T-helper 17 cell (primary cell): ENCODE measurements around the gene ANKDD1B. TPM values are rescaled to one million over a fixed set of nuclear protein-coding genes. Genes with fewer than 3 reads are reported as not detected.

Experiments
- ATAC-seq: fragments of 150-1000 bp; cut with Tn5 transposase; 2 replicates; pipeline ENCODE4 v1.10.0; 2021; ENCODE audit warnings: mild to moderate bottlenecking, moderate library complexity
- DNase-seq, 3 donors: peaks; one replicate each; pipeline versions ENCODE4 v3.0.0 to v3.0.0-alpha.2; 2020 to 2021
- H3K9me3 ChIP-seq: one replicate; pipeline ENCODE4 v1.7.0; 2013; ENCODE audit warnings: low read length, mild to moderate bottlenecking; ENCODE audit not compliant: control insufficient read depth, poor library complexity, severe bottlenecking
- H3K27ac Mint-ChIP-seq: one replicate; pipeline ENCODE4 v1.8.0; 2022; ENCODE audit warnings: mild to moderate bottlenecking, moderate library complexity, mixed read lengths
- H3K27me3 Mint-ChIP-seq: one replicate; pipeline ENCODE4 v1.8.0; 2022; ENCODE audit warnings: mixed read lengths
- H3K36me3 Mint-ChIP-seq: one replicate; pipeline ENCODE4 v1.8.0; 2022; ENCODE audit warnings: low read depth, mixed read lengths
- H3K4me1 Mint-ChIP-seq: one replicate; pipeline ENCODE4 v1.8.0; 2022; ENCODE audit warnings: mild to moderate bottlenecking, mixed read lengths
- H3K4me3 Mint-ChIP-seq: one replicate; pipeline ENCODE4 v1.8.0; 2022; ENCODE audit warnings: mild to moderate bottlenecking, moderate library complexity, mixed read lengths
- total RNA-seq, 4 donors: library from RNA in 2 of 4; stranded (reverse) in 2 of 4; gene quantifications; one replicate each; pipeline ENCODE4 v1.2.3 and lab custom pipeline; 2022 to 2026

ANKDD1B gene
- total RNA-seq, 2 donors from 2014 or later, result 0.42 to 0.57 TPM

- H3K27me3 Mint-ChIP-seq, result no peaks in the 10 kb centered on the region
- no peak for ATAC-seq
- no peaks in the 10 kb centered on the region for H3K4me1 Mint-ChIP-seq
- no peaks in the 10 kb centered on the region for H3K9me3 ChIP-seq
- peaks cover 3% of the 10 kb centered on the region for H3K36me3 Mint-ChIP-seq
- H3K27ac Mint-ChIP-seq, result no peak overlapping the region
- DNase-seq, result no peak
- H3K4me3 Mint-ChIP-seq, result no peak overlapping the region
These were observed 11.3 kb downstream of the ANKDD1B start for GRCh38 chr5:75622564-75622963.

GRCh38 chr5:75623846-75624245 lies 12.6 kb downstream of the ANKDD1B start:
- Mint-ChIP-seq H3K27me3 (no peaks in the 10 kb centered on the region), H3K36me3 (no peaks in the 10 kb centered on the region), H3K4me1 (no peaks in the 10 kb centered on the region), H3K27ac (no peak overlapping the region), H3K4me3 (no peak overlapping the region)
- no peaks in the 10 kb centered on the region for H3K9me3 ChIP-seq
- DNase-seq, result no peak
- ATAC-seq, result no peak

DNA sequence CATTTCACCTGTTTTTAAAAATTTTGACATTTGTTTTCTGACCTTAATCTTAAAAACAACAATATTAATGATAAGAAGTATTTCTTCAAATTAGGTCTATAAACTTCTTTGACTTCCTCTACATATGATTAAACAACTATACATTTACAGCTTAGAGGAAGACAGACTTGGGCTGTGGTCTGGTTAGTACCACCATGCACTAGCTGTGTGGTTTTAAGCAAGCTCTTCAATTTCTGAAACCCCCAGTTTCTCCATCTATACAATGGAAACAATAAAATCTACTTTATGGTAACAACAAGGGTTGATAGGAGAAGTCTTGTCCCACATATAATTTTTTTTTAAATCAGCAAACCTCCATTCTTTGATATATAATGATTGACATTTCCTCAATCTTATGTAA lies 15.7 kb downstream of the ANKDD1B start:
- ATAC-seq (no peak), DNase-seq (no peak)
- H3K9me3 ChIP-seq, result no peaks in the 10 kb centered on the region
- no peaks in the 10 kb centered on the region for H3K4me1 Mint-ChIP-seq
- no peaks in the 10 kb centered on the region for H3K27me3 Mint-ChIP-seq
- no peak overlapping the region for H3K4me3 Mint-ChIP-seq
- H3K36me3 Mint-ChIP-seq, result no peaks in the 10 kb centered on the region
- H3K27ac Mint-ChIP-seq, result no peak overlapping the region

- H3K36me3 Mint-ChIP-seq, result no peaks in the 10 kb centered on the region
- no peak for DNase-seq
- H3K27me3 Mint-ChIP-seq, result no peaks in the 10 kb centered on the region
- no peaks in the 10 kb centered on the region for H3K4me1 Mint-ChIP-seq
- no peak for ATAC-seq
- no peaks in the 10 kb centered on the region for H3K9me3 ChIP-seq
- H3K4me3 Mint-ChIP-seq, result no peak overlapping the region
- H3K27ac Mint-ChIP-seq, result no peak overlapping the region
These were observed 16.5 kb downstream of the ANKDD1B start for GRCh38 chr5:75627801-75628200.

GRCh38 chr5:75630875-75631274 lies 19.6 kb downstream of the ANKDD1B start:
- no peaks in the 10 kb centered on the region for H3K9me3 ChIP-seq
- no peaks in the 10 kb centered on the region for H3K36me3 Mint-ChIP-seq
- no peaks in the 10 kb centered on the region for H3K4me1 Mint-ChIP-seq
- H3K4me3 Mint-ChIP-seq, result no peak overlapping the region
- H3K27ac Mint-ChIP-seq, result no peak overlapping the region
- H3K27me3 Mint-ChIP-seq, result no peaks in the 10 kb centered on the region
- no peak for DNase-seq
- no peak for ATAC-seq

- no peak overlapping the region for H3K27ac Mint-ChIP-seq
- ATAC-seq (no peak), DNase-seq (no peak)
- no peaks in the 10 kb centered on the region for H3K27me3 Mint-ChIP-seq
- no peak overlapping the region for H3K4me3 Mint-ChIP-seq
- peaks cover 2% of the 10 kb centered on the region for H3K36me3 Mint-ChIP-seq
- no peaks in the 10 kb centered on the region for H3K9me3 ChIP-seq
- H3K4me1 Mint-ChIP-seq, result no peaks in the 10 kb centered on the region
These were observed 21.1 kb downstream of the ANKDD1B start for GRCh38 chr5:75632321-75632720.

DNA sequence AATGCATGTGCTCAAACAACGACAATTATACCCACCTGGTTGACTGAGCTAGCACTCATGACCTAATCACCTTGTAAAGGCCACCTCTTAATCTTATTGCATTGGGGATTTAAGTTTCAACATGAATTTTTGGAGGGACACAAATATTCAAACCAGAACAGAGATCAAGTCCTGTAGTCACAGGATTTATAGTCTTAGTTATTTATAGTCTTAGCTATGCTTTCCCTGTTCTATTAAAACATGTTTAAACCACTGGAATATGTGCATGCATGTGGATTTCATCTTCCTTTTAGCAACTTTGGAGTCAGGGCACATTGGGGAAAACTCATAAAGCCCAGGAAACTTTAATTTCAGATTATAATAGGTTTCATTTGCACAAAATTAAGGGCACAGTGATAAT lies 26.7 kb downstream of the ANKDD1B start:
- H3K9me3 ChIP-seq, result no peaks in the 10 kb centered on the region
- Mint-ChIP-seq H3K4me1 (no peaks in the 10 kb centered on the region), H3K27ac (no peak overlapping the region), H3K4me3 (no peak overlapping the region), H3K27me3 (no peaks in the 10 kb centered on the region), H3K36me3 (peaks cover 2% of the 10 kb centered on the region)
- no peak for DNase-seq
- no peak for ATAC-seq

- no peak overlapping the region for H3K4me3 Mint-ChIP-seq
- H3K27me3 Mint-ChIP-seq, result no peaks in the 10 kb centered on the region
- H3K9me3 ChIP-seq, result no peaks in the 10 kb centered on the region
- no peak for DNase-seq
- no peak for ATAC-seq
- H3K4me1 Mint-ChIP-seq, result no peaks in the 10 kb centered on the region
- H3K27ac Mint-ChIP-seq, result no peak overlapping the region
- peaks cover 2% of the 10 kb centered on the region for H3K36me3 Mint-ChIP-seq
These were observed 28.5 kb downstream of the ANKDD1B start for GRCh38 chr5:75639535-75640311.

DNA sequence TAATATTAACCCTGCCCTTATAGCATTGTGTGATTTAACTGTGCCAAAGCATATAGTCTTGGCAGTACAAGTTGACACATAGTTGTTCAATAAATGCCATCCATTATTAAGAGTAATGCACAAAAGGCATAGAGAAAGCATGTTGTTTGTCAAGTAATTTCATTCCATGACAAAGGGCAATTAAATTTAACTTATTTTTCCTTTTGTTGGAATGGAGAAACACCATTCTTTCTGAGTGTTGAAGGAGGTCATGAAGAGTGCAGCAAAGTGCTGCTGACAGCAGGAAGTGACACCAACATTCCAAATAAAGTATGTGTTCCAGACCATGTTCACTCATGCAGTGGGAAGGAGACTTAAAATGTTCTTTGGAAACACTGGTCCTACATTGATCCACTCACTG lies 29.1 kb downstream of the ANKDD1B start:
- ATAC-seq (no peak), DNase-seq (no peak)
- no peaks in the 10 kb centered on the region for H3K4me1 Mint-ChIP-seq
- H3K27me3 Mint-ChIP-seq, result no peaks in the 10 kb centered on the region
- H3K27ac Mint-ChIP-seq, result no peak overlapping the region
- H3K4me3 Mint-ChIP-seq, result no peak overlapping the region
- no peaks in the 10 kb centered on the region for H3K9me3 ChIP-seq
- H3K36me3 Mint-ChIP-seq, result peaks cover 2% of the 10 kb centered on the region

- no peak for DNase-seq
- Mint-ChIP-seq H3K4me1 (no peaks in the 10 kb centered on the region), H3K4me3 (no peak overlapping the region), H3K27me3 (no peaks in the 10 kb centered on the region), H3K27ac (no peak overlapping the region), H3K36me3 (peaks cover 2% of the 10 kb centered on the region)
- no peaks in the 10 kb centered on the region for H3K9me3 ChIP-seq
- no peak for ATAC-seq
These were observed 29.6 kb downstream of the ANKDD1B start for GRCh38 chr5:75640826-75641225.

DNA sequence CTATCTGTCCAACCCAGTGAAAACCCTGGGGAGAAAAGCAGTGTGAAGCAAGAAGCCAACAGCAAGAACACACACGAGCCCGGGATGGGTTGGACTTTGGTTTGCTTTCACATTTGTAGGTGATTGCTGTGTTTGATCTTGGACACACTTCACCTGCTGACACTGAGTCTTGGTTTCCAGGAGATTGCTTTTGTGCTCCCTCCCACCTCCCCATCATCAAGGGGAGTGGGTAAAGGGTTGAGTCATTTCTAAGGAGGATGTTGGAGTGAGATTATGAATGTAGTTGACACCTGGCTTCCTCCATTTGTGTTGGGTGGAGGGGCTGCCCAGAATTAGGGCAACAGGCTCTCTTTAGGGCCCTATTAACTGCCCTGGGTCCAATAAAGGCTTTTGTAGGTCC lies 37.5 kb downstream of the ANKDD1B start:
- no peak overlapping the region for H3K4me3 Mint-ChIP-seq
- DNase-seq (no peak), ATAC-seq (no peak)
- no peaks in the 10 kb centered on the region for H3K27me3 Mint-ChIP-seq
- H3K4me1 Mint-ChIP-seq, result no peaks in the 10 kb centered on the region
- no peak overlapping the region for H3K27ac Mint-ChIP-seq
- no peaks in the 10 kb centered on the region for H3K9me3 ChIP-seq
- H3K36me3 Mint-ChIP-seq, result no peaks in the 10 kb centered on the region

- no peaks in the 10 kb centered on the region for H3K4me1 Mint-ChIP-seq
These were observed 40.5 kb downstream of the ANKDD1B start for GRCh38 chr5:75651575-75652238.

DNA sequence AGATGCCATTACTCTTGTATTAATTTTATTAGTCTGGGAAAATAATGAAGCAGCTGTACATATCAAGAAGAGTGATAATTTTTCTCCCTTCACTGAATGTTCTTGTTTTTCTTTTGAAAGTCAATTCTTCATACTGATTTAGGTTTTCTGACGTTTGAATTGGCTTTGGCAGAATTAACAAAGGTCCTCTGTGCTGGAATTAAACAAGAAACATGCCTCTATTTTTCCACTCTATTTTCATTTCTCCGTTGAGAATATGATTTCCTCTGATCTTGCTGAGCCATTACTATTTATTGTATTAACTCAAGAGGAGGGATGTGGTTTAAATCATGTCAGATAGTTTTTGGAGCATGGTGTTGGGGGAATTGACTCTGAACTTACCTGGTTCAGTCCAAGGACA lies 42.3 kb downstream of the ANKDD1B start:
- Mint-ChIP-seq H3K4me1 (no peaks in the 10 kb centered on the region), H3K36me3 (no peaks in the 10 kb centered on the region), H3K27ac (no peak overlapping the region), H3K27me3 (peaks cover 21% of the 10 kb centered on the region), H3K4me3 (no peak overlapping the region)
- DNase-seq, result no peak
- no peaks in the 10 kb centered on the region for H3K9me3 ChIP-seq
- no peak for ATAC-seq

More at GRCh38 chr5:75651575-75652238, 40.5 kb downstream of the ANKDD1B start:
- Mint-ChIP-seq H3K4me3 (no peak overlapping the region), H3K36me3 (no peaks in the 10 kb centered on the region), H3K27me3 (peaks cover 21% of the 10 kb centered on the region), H3K27ac (no peak overlapping the region)
- ATAC-seq (no peak), DNase-seq (no peak)
- no peaks in the 10 kb centered on the region for H3K9me3 ChIP-seq
